ES-I3 (cell line): Measurements from ENCODE around the gene BRF1.

Source experiments
- H3K36me3 ChIP-seq: 2 replicates; pipeline ENCODE4 v1.6.1; 2013; ENCODE audit warnings: mild to moderate bottlenecking, low read length, control low read depth, moderate library complexity; ENCODE audit not compliant: insufficient read depth
- H3K4me1 ChIP-seq: 2 replicates; pipeline ENCODE4 v1.6.1; 2013; ENCODE audit warnings: mild to moderate bottlenecking, control low read depth, low read length; ENCODE audit not compliant: insufficient read depth
- H3K9ac ChIP-seq: 2 replicates; pipeline ENCODE4 v1.6.1; 2013; ENCODE audit warnings: low read depth, mild to moderate bottlenecking, low read length, moderate library complexity
- H3K9me3 ChIP-seq: 2 replicates; pipeline ENCODE4 v1.6.1; 2013; ENCODE audit warnings: mild to moderate bottlenecking, low read length, moderate library complexity; ENCODE audit not compliant: control insufficient read depth, insufficient read depth

Gene BRF1

DNA sequence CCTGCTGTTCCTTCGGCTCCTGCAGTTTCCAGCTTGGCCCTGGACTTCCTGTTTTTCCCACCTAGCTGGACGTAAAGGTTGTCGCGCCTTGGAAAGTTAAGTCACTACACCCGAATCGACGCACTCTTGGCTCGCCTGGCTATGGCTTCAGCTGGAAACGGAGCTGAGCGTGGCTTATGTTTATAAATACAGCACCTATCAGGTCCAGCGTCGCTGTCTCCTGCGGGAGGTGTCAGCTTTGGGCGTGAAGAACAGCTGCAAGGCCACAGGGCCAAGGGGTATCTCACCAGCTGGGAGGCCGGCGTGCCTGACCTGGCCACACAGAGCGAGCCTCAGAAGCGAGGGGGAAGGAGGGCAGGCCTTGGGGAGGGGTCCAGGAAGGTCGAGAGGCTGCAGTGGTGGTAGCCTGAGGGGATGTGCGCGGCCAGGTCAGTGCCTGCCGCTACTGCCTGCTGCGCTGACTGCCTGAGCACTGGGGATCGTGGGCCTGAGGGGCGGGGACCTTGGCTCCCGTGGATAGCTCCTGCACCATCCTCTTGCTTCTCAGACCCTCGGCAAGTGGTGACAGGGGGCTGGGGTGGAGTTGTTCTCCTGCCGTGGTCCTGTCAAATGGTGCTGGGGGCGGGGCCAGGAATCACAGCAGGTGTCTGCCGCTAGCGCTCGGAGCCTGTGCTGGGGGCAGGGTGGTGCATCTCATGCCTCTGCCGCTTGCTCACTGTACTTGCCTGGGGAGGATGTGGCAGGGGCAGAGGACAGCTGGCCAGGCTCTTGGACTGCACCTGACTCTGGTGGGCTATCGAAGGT, 26.3 kb upstream of the BRF1 start:
- H3K9me3 ChIP-seq = no peaks in the 10 kb centered on the region
- no peak overlapping the region for H3K9ac ChIP-seq
- H3K36me3 ChIP-seq = no peaks in the 10 kb centered on the region
- peaks cover 4% of the 10 kb centered on the region; the same call in 1 of the 2 replicates for H3K4me1 ChIP-seq

DNA sequence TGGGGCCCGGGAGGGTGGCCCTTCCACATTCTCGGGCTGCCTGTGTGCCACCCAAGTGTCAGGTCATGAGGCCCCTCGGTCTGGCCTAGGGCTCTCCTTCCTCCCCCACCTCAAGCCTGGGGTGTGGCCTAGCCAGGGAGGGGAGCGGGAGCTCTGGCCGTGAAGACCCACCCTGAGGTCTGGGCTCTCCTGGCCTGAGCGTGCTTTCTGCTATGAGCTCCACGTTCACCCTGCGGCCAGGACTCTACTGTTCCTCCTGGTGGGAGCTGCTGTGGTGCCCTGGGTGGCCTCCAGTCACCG, 25.7 kb upstream of the BRF1 start:
- H3K9ac ChIP-seq = no peak overlapping the region
- H3K4me1 ChIP-seq = peaks cover 4% of the 10 kb centered on the region; the same call in 1 of the 2 replicates
- no peaks in the 10 kb centered on the region for H3K36me3 ChIP-seq
- no peaks in the 10 kb centered on the region for H3K9me3 ChIP-seq

DNA sequence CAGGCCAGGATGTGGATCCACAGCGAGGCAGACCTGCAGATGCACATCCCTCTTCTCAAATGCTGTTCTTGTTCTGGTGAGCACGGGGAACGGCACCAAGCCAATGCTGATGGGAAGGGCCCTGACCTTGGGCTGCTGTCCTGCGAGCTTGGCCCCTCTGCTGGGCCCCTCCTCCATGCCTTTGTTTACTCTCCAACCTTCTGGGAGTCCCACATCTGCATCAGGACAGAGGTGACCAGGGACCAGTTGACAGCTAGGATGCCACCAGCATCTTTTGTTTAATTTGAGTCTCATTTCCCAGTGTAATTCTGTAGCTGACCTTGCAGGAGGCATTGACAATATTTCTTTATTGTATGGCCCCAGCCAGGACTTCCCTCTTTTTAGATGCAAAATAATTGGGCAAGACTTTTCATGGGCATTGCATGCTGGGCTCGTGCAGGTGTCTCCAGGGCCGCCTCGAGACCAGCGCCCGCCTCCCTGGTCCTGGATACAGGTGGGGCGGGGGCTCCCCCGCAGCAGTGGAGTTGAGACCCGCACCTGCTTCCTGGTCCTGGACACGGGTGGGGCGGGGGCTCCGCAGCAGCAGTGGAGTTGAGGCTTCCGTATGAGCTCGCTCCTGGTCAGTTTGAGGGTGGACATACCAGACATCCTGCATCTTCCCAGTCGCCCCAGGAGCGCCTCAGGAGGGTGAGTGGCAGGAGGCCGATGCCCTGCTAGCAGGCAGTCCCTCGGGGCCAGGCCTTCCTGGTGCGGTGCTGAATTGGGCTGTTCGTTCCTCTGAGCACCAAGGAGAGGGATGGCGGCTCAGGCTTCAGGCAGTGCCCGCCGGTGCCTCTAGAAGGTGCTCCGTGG, 25.1 kb upstream of the BRF1 start:
- H3K4me1 ChIP-seq = peaks cover 4% of the 10 kb centered on the region; the same call in 1 of the 2 replicates
- no peaks in the 10 kb centered on the region for H3K9me3 ChIP-seq
- no peaks in the 10 kb centered on the region for H3K36me3 ChIP-seq
- no peak overlapping the region for H3K9ac ChIP-seq

DNA sequence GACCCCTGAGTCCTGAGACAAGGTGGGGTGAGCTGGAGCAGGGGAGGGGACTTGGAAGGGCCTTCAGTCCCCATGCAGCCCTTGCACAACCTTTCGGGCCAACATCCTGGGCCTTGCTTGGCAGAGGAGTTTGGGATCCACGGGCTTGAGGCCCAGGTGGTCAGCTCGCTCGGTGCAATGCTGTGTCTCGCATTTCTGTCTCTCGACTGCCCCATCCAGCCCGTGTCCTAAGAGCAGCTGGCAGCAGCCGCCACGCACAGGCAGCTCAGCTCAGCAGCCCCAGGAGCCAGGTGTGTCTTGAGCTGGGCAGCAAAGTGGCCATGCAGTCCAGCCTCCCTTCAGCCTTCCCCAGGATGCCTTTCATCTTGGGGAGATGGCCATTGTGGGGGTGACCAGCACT, 24.5 kb upstream of the BRF1 start:
- Histone ChIP-seq H3K36me3 (no peaks in the 10 kb centered on the region), H3K9me3 (no peaks in the 10 kb centered on the region), H3K9ac (no peak overlapping the region), H3K4me1 (no peaks in the 10 kb centered on the region; the same call in 1 of the 2 replicates)

- no peaks in the 10 kb centered on the region; the same call in 1 of the 2 replicates for H3K4me1 ChIP-seq
- no peaks in the 10 kb centered on the region for H3K9me3 ChIP-seq
- H3K9ac ChIP-seq = no peak overlapping the region
- H3K36me3 ChIP-seq = no peaks in the 10 kb centered on the region
Measured at GRCh38 chr14:105324871-105325270, 24.1 kb upstream of the BRF1 start.

DNA sequence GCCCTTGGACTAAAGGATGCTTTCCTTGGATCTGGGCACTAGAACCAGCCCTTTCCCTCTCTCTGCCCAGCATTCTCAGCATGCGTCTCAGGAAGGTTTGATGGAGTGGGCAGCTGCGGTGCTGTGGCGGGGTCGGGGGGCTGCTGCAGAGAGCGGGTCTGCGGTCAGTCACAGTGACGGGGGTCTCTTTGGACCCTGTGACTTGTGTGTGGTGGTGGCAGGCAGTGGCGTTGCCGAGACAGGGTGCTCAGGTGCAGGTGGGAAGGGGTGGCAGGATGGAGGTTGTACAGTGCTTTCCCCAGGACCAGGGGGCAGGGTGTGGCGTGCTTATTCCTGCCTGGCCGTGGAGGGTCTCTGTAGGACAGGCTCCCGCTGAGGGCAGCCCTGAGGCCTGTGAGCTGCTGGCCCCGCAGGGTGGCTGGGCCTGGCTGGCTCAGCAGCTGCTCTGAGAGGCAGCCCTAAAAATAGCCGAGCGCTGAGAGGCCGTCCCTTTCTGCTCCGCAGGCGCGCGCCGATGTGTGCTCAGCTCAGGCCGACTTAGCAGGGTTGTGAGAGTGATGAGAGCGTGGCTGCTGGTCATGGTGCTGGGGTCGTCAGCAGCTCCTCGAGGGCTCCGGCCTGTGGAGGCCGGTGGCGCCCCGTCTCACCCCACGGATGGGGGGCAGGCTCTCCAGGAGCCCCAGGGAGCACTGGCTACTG, 23.4 kb upstream of the BRF1 start:
- no peak overlapping the region for H3K9ac ChIP-seq
- no peaks in the 10 kb centered on the region for H3K36me3 ChIP-seq
- H3K9me3 ChIP-seq = no peaks in the 10 kb centered on the region
- no peaks in the 10 kb centered on the region; the same call in 1 of the 2 replicates for H3K4me1 ChIP-seq

- Histone ChIP-seq H3K9me3 (no peaks in the 10 kb centered on the region), H3K36me3 (no peaks in the 10 kb centered on the region), H3K4me1 (no peaks in the 10 kb centered on the region; the same call in 1 of the 2 replicates), H3K9ac (no peak overlapping the region)
Measured at GRCh38 chr14:105323663-105324062, 22.9 kb upstream of the BRF1 start.

GRCh38 chr14:105322791-105323556, 22.2 kb upstream of the BRF1 start:
- Histone ChIP-seq H3K9ac (no peak overlapping the region), H3K36me3 (no peaks in the 10 kb centered on the region)

GRCh38 chr14:105317546-105317945, 16.7 kb upstream of the BRF1 start:
- Histone ChIP-seq H3K9me3 (no peaks in the 10 kb centered on the region), H3K9ac (no peak overlapping the region), H3K36me3 (no peaks in the 10 kb centered on the region), H3K4me1 (no peaks in the 10 kb centered on the region; the same call in 1 of the 2 replicates)

More at GRCh38 chr14:105322791-105323556, 22.2 kb upstream of the BRF1 start:
- Histone ChIP-seq H3K4me1 (no peaks in the 10 kb centered on the region; the same call in 1 of the 2 replicates), H3K9me3 (no peaks in the 10 kb centered on the region)

DNA sequence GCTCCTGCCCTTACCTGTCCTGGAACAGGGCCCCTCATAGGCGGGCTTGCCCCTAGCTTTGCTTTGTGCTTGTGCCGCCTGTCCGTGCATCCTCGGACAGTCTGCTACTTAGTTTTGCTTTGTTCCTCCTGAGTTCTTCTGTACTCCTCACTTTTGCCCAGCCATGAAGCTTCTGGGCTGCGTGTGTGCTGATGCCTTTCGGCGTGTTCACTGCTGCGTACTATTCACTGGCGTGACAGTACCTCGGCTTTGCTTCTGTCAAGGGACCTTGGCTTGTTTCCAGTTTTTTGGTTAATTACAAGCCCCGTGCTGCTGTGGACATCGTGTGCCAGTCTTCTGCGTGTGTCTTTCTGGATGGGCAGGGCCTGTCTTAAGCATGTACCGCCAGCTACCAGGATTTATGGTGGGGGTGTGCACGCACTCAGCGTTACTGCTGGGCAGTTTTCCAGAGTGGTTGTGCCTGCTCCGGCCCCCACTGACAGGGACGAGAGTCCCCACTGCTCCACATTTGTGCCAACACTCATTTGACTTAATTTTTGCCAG, 16.2 kb upstream of the BRF1 start:
- Histone ChIP-seq H3K36me3 (no peaks in the 10 kb centered on the region), H3K9ac (no peak overlapping the region), H3K4me1 (peaks cover 4% of the 10 kb centered on the region; the same call in 1 of the 2 replicates), H3K9me3 (no peaks in the 10 kb centered on the region)

GRCh38 chr14:105316577-105316941, 15.8 kb upstream of the BRF1 start:
- H3K9ac ChIP-seq = no peak overlapping the region
- no peaks in the 10 kb centered on the region for H3K36me3 ChIP-seq
- peaks cover 8% of the 10 kb centered on the region; the same call in 1 of the 2 replicates for H3K4me1 ChIP-seq
- no peaks in the 10 kb centered on the region for H3K9me3 ChIP-seq

DNA sequence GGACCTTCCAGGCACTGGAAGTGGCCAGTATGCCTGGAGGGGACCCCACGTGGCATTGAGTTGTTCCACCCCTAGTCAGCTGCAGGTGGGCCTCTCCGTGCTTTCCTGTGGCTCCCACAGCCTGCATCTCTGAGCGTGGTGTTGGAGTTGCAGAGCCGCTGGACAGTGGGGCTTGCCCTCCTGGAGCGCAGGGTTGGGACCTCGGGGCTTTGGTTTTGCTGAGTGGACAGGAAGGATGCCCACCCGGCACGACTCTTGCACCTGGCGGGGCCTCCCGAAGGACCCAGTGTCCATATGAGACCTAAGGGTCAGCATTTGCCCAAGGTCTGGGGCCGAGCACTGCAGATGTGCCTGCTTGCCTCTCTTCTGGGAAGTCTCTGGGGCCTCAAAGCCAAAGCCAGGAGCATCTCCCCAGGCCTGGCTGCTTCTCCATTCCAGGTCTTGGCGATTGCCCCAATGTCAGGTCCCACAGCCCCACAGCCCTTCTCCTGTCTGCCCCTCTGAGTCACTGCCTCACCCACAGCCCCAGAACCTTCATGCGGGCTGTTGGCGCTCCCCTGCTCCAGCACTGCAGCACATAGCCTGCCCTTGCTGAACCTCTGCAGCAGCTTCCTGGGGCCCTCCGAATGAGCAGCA, 15.3 kb upstream of the BRF1 start:
- Histone ChIP-seq H3K9me3 (no peaks in the 10 kb centered on the region), H3K9ac (peak overlapping the region; percentile 39), H3K4me1 (peaks cover 9% of the 10 kb centered on the region; the same call in 1 of the 2 replicates), H3K36me3 (no peaks in the 10 kb centered on the region)

- Histone ChIP-seq H3K9me3 (no peaks in the 10 kb centered on the region), H3K9ac (peak overlapping the region; percentile 39), H3K4me1 (peaks cover 9% of the 10 kb centered on the region; the same call in 1 of the 2 replicates), H3K36me3 (no peaks in the 10 kb centered on the region)
Measured at GRCh38 chr14:105315211-105315721, 14.5 kb upstream of the BRF1 start.
